ENCODE data around the gene SDSL.

Gene SDSL

GRCh38 chr12:113448873-113449272 lies 26.7 kb downstream of the SDSL start:
- TF ChIP-seq HOXA7 (CRISPR knock-in tag; IDR thresholded peaks at IDR 0.05; ENCODE audit: borderline replicate concordance) (no peak), ZNF18 (tag by site-specific recombination; IDR thresholded peaks at IDR 0.05) (no peak), PBX3 (CRISPR knock-in tag; IDR thresholded peaks at IDR 0.05) (no peak), ZNF843 (tag by site-specific recombination; IDR thresholded peaks at IDR 0.05) (no peak), ZNF514 (tag by site-specific recombination; IDR thresholded peaks at IDR 0.05) (no peak), HOXD13 (CRISPR knock-in tag; IDR thresholded peaks at IDR 0.05; ENCODE audit: borderline replicate concordance) (no peak), ZSCAN5A (tag by site-specific recombination; IDR thresholded peaks at IDR 0.05) (no peak)
- Histone ChIP-seq H3K4me1 (ENCODE audit: control insufficient read depth, insufficient read depth, low read length) (no peaks in the 10 kb centered on the region), H3K9me3 (ENCODE audit: control insufficient read depth, insufficient read depth, low read depth, low read length) (no peaks in the 10 kb centered on the region), H3K36me3 (ENCODE audit: control insufficient read depth in 2 of 2, insufficient read depth in 1 of 2, low read length in 2 of 2) (no peaks in the 10 kb centered on the region), H3K27ac (ENCODE audit: extremely low read depth, low read depth, low read length) (no peak overlapping the region), H3K4me3 (ENCODE audit: low read depth, low read length) (no peak overlapping the region)
- CTCF ChIA-PET: no interaction called here
- POLR2A ChIA-PET: no interaction called here

- H3K36me3 ChIP-seq (ENCODE audit: control insufficient read depth in 2 of 2, insufficient read depth in 1 of 2, low read length in 2 of 2): no peaks in the 10 kb centered on the region
- no peak overlapping the region for H3K27ac ChIP-seq (ENCODE audit: extremely low read depth, low read depth, low read length)
- CTCF ChIA-PET: interaction anchor here (0.6 to 0.7 kb wide), 2 partner anchors 12 to 96 kb away, joined by 3 to 4 read pairs; no protein-coding TSS in a partner anchor
Observed at GRCh38 chr12:113449299-113449698, 27.1 kb downstream of the SDSL start.

GRCh38 chr12:113449839-113450238 lies 27.7 kb downstream of the SDSL start:
- H3K36me3 ChIP-seq (ENCODE audit: control insufficient read depth in 2 of 2, insufficient read depth in 1 of 2, low read length in 2 of 2): no peaks in the 10 kb centered on the region
- POLR2A ChIA-PET: no interaction called here
- CTCF ChIA-PET: interaction anchor here (0.6 to 0.7 kb wide), 2 partner anchors 12 to 96 kb away, joined by 3 to 4 read pairs; no protein-coding TSS in a partner anchor
- H3K27ac ChIP-seq (ENCODE audit: extremely low read depth, low read depth, low read length): no peak overlapping the region
- H3K4me1 ChIP-seq (ENCODE audit: control insufficient read depth, insufficient read depth, low read length): no peaks in the 10 kb centered on the region
- H3K4me3 ChIP-seq (ENCODE audit: low read depth, low read length): no peak overlapping the region
- H3K9me3 ChIP-seq (ENCODE audit: control insufficient read depth, insufficient read depth, low read depth, low read length): no peaks in the 10 kb centered on the region
- no peak for TF ChIP-seq GLI4 (tag by site-specific recombination; IDR thresholded peaks at IDR 0.05)

More at GRCh38 chr12:113449299-113449698, 27.1 kb downstream of the SDSL start:
- no peaks in the 10 kb centered on the region for H3K9me3 ChIP-seq (ENCODE audit: control insufficient read depth, insufficient read depth, low read depth, low read length)
- no peak overlapping the region for H3K4me3 ChIP-seq (ENCODE audit: low read depth, low read length)
- POLR2A ChIA-PET: no interaction called here
- no peaks in the 10 kb centered on the region for H3K4me1 ChIP-seq (ENCODE audit: control insufficient read depth, insufficient read depth, low read length)
- TF ChIP-seq ZBTB1 (tag by site-specific recombination; IDR thresholded peaks at IDR 0.05): no peak
- TF ChIP-seq ZSCAN16 (tag by site-specific recombination; IDR thresholded peaks at IDR 0.05): no peak
- TF ChIP-seq ZNF549 (tag by site-specific recombination; IDR thresholded peaks at IDR 0.05): no peak
- TF ChIP-seq ZNF433 (tag by site-specific recombination; IDR thresholded peaks at IDR 0.05; ENCODE audit: low read depth): no peak
- no peak for TF ChIP-seq BCL6B (tag by site-specific recombination; IDR thresholded peaks at IDR 0.05)
- TF ChIP-seq ZNF488 (tag by site-specific recombination; IDR thresholded peaks at IDR 0.05): no peak

Measured in HEK293 (cell line).